HepG2 (cell line): ENCODE data around the gene NYNRIN. TPM values are rescaled to one million over a fixed set of nuclear protein-coding genes. Genes with fewer than 3 reads are reported as not detected.

Experiments used
- ATAC-seq: fragments of 200-7000 bp; cut with Tn5 transposase; 3 replicates; pipeline ENCODE4 v1.9.1; 2020; ENCODE audit warnings: mild to moderate bottlenecking, moderate library complexity
- BruUV-seq: library from RNA; stranded (reverse); fragments of 400-500 nt; replicated peaks from 2 replicates; lab custom pipeline; 2021; lab: Mats Ljungman, UMichigan
- CTCF ChIA-PET: fragments of 300-600 bp; formaldehyde crosslinking; extraction: SDS; loops from one replicate; lab custom pipeline; 2021; ENCODE audit warnings: low total read pairs, inconsistent platforms, low intra/inter-chr PET ratio; lab: Yijun Ruan, JAX
- POLR2A ChIA-PET: fragments of 350-600 bp; sonication (Branson Sonifier 250); formaldehyde crosslinking; loops from one replicate; lab custom pipeline; 2020; ENCODE audit warnings: antibody characterized with exemption, inconsistent platforms; lab: Yijun Ruan, JAX
- DNase-seq: peaks from one replicate; pipeline ENCODE4 v3.0.0-alpha.2; 2015; ENCODE audit warnings: low spot score
- FAIRE-seq: peaks from 3 replicates; lab custom pipeline; 2011; peaks lifted over from hg19 to GRCh38; lab: Jason Lieb, UNC
- H2AFZ ChIP-seq: one replicate; pipeline ENCODE4 v1.6.1; 2011; ENCODE audit warnings: low read length, inconsistent platforms
- H3K27ac ChIP-seq: fragments of 300-600 bp; 3 replicates; pipeline ENCODE4 v1.8.0; 2011; ENCODE audit warnings: mixed run types, mild to moderate bottlenecking, mixed read lengths, low read length, inconsistent platforms; ENCODE audit not compliant: insufficient read depth; ENCODE audit errors: extremely low read length
- H3K27me3 ChIP-seq, 2 experiments: fragments of 200-600 bp in 1 of 2; 2 replicates in 1 of 2; 3 replicates in 1 of 2; pipeline versions ENCODE4 v1.6.0 to v1.8.0; 2011; ENCODE audit warnings: low read length in 2 of 2, mild to moderate bottlenecking in 2 of 2, moderate library complexity in 2 of 2, inconsistent platforms in 1 of 2; ENCODE audit not compliant: insufficient read depth in 2 of 2, control insufficient read depth in 1 of 2
- H3K36me3 ChIP-seq, 2 experiments: fragments of 200-600 bp in 1 of 2; replicated peaks in 1 of 2; 2 replicates in 1 of 2; 3 replicates in 1 of 2; pipeline versions ENCODE4 v1.5.1 to v1.8.0; 2011; ENCODE audit warnings: low read length in 2 of 2, inconsistent platforms in 1 of 2; ENCODE audit not compliant: insufficient read depth in 2 of 2, control insufficient read depth in 1 of 2
- H3K4me1 ChIP-seq: 2 replicates; pipeline ENCODE4 v1.5.1; 2012; ENCODE audit warnings: low read length, inconsistent platforms; ENCODE audit not compliant: insufficient read depth
- H3K4me2 ChIP-seq: 2 replicates; pipeline ENCODE4 v1.6.0; 2011; ENCODE audit warnings: low read depth, low read length, inconsistent platforms
- H3K4me3 ChIP-seq, 3 experiments: fragments of 200-600 bp in 1 of 3; sonication (generic), shearing (Covaris generic) in 1 of 3; replicated peaks in 1 of 3; 2 replicates each; pipeline ENCODE4 v1.5.1; 2011 to 2016; ENCODE audit warnings: low read length in 3 of 3, inconsistent platforms in 2 of 3, low read depth in 2 of 3, mild to moderate bottlenecking in 2 of 3, control low read depth in 1 of 3, mixed read lengths in 1 of 3; ENCODE audit not compliant: insufficient read depth in 1 of 3
- H3K79me2 ChIP-seq: one replicate; pipeline ENCODE4 v1.6.1; 2011; ENCODE audit warnings: low read length, inconsistent platforms; ENCODE audit not compliant: insufficient read depth
- H3K9ac ChIP-seq: 2 replicates; pipeline ENCODE4 v1.6.0; 2011; ENCODE audit warnings: mild to moderate bottlenecking, low read depth, low read length, inconsistent platforms; ENCODE audit not compliant: insufficient read depth
- H3K9me3 ChIP-seq: 2 replicates; pipeline ENCODE4 v1.5.1; 2012; ENCODE audit warnings: mild to moderate bottlenecking, low read length
- H4K20me1 ChIP-seq: 2 replicates; pipeline ENCODE4 v1.6.0; 2011; ENCODE audit warnings: inconsistent platforms, mild to moderate bottlenecking, low read length, moderate library complexity; ENCODE audit not compliant: insufficient read depth
- CHD4 ChIP-seq: fragments of 200-600 bp; sonication (generic); IDR thresholded peaks from 2 replicates; pipeline ENCODE4 v1.7.0; 2017; ENCODE audit warnings: mild to moderate bottlenecking, low read length, borderline replicate concordance
- EZH2 ChIP-seq: conservative IDR thresholded peaks from 2 replicates; pipeline ENCODE4 v1.6.1; 2012; ENCODE audit warnings: mild to moderate bottlenecking, low read depth, low read length, moderate library complexity
- KDM1A ChIP-seq: IDR thresholded peaks from 2 replicates; pipeline ENCODE4 v1.6.1; 2016; ENCODE audit warnings: missing compliant biosample characterization
- MTF1 ChIP-seq: sonication (generic); formaldehyde crosslinking; IDR thresholded peaks from 2 replicates; pipeline ENCODE4 v1.5.0; 2020; ENCODE audit warnings: missing genetic modification reagents
- MXD4 ChIP-seq: IDR thresholded peaks from 2 replicates; pipeline ENCODE4 v1.6.1; 2016; ENCODE audit warnings: mild to moderate bottlenecking, missing biosample characterization, missing genetic modification reagents
- NRL ChIP-seq: sonication (generic); formaldehyde crosslinking; IDR thresholded peaks from 2 replicates; pipeline ENCODE4 v1.5.0; 2020; ENCODE audit warnings: missing genetic modification reagents, mild to moderate bottlenecking, moderate library complexity, borderline replicate concordance
- PAWR ChIP-seq: sonication (generic); formaldehyde crosslinking; IDR thresholded peaks from 2 replicates; pipeline ENCODE4 v1.4.0; 2020; ENCODE audit warnings: missing genetic modification reagents, mild to moderate bottlenecking, borderline replicate concordance
- SMC3 ChIP-seq: IDR thresholded peaks from 2 replicates; pipeline ENCODE4 v1.6.1; 2011; ENCODE audit warnings: low read length, improper control_type of control experiment
- XRCC5 ChIP-seq: fragments of 200-400 bp; formaldehyde crosslinking; optimal IDR thresholded peaks from 2 replicates; pipeline ENCODE3; 2017; ENCODE audit warnings: mild to moderate bottlenecking, low read length
- ZBTB39 ChIP-seq: sonication (generic); formaldehyde crosslinking; IDR thresholded peaks from 2 replicates; pipeline ENCODE4 v1.5.0; 2020; ENCODE audit warnings: missing genetic modification reagents
- ZFP62 ChIP-seq: sonication (generic); formaldehyde crosslinking; IDR thresholded peaks from 2 replicates; pipeline ENCODE4 v1.4.0; 2020; ENCODE audit warnings: missing genetic modification reagents
- ZMYM4 ChIP-seq: sonication (generic); formaldehyde crosslinking; IDR thresholded peaks from 2 replicates; pipeline ENCODE4 v1.8.1; 2023; ENCODE audit warnings: mild to moderate bottlenecking, missing genetic modification reagents
- ZNF274 ChIP-seq: sonication (generic); formaldehyde crosslinking; IDR thresholded peaks from 2 replicates; pipeline ENCODE4 v1.5.1; 2020; ENCODE audit warnings: mild to moderate bottlenecking, missing genetic modification reagents
- ZNF468 ChIP-seq: sonication (generic); formaldehyde crosslinking; IDR thresholded peaks from 2 replicates; pipeline ENCODE4 v1.8.0; 2022; ENCODE audit warnings: mild to moderate bottlenecking, moderate library complexity, missing genetic modification reagents
- ZNF558 ChIP-seq: sonication (generic); formaldehyde crosslinking; IDR thresholded peaks from 2 replicates; pipeline ENCODE4 v1.9.0; 2022; ENCODE audit warnings: mild to moderate bottlenecking, missing genetic modification reagents, borderline replicate concordance
- ZNF619 ChIP-seq: sonication (generic); formaldehyde crosslinking; IDR thresholded peaks from 2 replicates; pipeline ENCODE4 v1.4.0; 2020; ENCODE audit warnings: mild to moderate bottlenecking, missing genetic modification reagents
- ZNF816 ChIP-seq: sonication (generic); formaldehyde crosslinking; IDR thresholded peaks from 2 replicates; pipeline ENCODE4 v1.8.0; 2022; ENCODE audit warnings: missing genetic modification reagents, mild to moderate bottlenecking, borderline replicate concordance
- ZNF841 ChIP-seq: sonication (generic); formaldehyde crosslinking; IDR thresholded peaks from 2 replicates; pipeline ENCODE4 v1.8.1; 2023; ENCODE audit warnings: missing genetic modification reagents, borderline replicate concordance
- WGBS: methylation state at CpG from one replicate; pipeline ENCODE4 v1.1.6; 2017; ENCODE audit warnings: low lambda C conversion rate; 5-methylcytosine and 5-hydroxymethylcytosine counted together
- in situ Hi-C: cut with HindIII; loops from 2 replicates; pipeline ENCODE4 v1.10.0; 2017; ENCODE audit warnings: low pct_unique_long_range_greater_than_20kb; ENCODE audit not compliant: extremely low pct_ligation_motif_present
- intact Hi-C: fragments of 100-400 bp; cut with micrococcal nuclease; formaldehyde crosslinking; loops from one replicate; pipeline ENCODE4 v1.10.0; 2022; ENCODE audit not compliant: unreplicated experiment
- polyA plus RNA-seq, 8 experiments: library from polyadenylated mRNA; depleted of rRNA in 3 of 8; stranded (reverse) in 7 of 8; unstranded in 1 of 8; fragments of >200 nt; fragmentation: Illumina TruSeq in 4 of 8; extraction: Trizol in 4 of 8; gene quantifications; 2 replicates each; pipeline versions ENCODE4 v1.2.1 to v1.2.3, GENCODE V29; 2011 to 2016; ENCODE audit warnings: low read depth in 4 of 8, missing spikeins in 1 of 8, mixed read lengths in 1 of 8; ENCODE audit not compliant: insufficient read depth in 1 of 8
- total RNA-seq, 5 experiments: library from RNA; depleted of rRNA; stranded (reverse); fragments of >200 nt; fragmentation: Illumina TruSeq; extraction: Trizol; gene quantifications; 2 replicates each; pipeline ENCODE4 v1.2.3, GENCODE V29; 2016; ENCODE audit warnings: low read depth in 1 of 5

NYNRIN gene
- total and polyA plus RNA-seq, 2 of the 13 experiments (the other 11 are each of a cell fraction or from before 2014, with no cell fraction given): 0.63 to 1.1 TPM

GRCh38 chr14:24379907-24380730 lies 18.7 kb upstream of the NYNRIN start:
- no peaks in the 10 kb centered on the region for H3K79me2 ChIP-seq
- 49% methylated on average over 15 of the region's 15 CpGs for WGBS
- DNase-seq (no peak), ATAC-seq (no peak), FAIRE-seq (no peak)
- no peak overlapping the region for H2AFZ ChIP-seq
- TF ChIP-seq ZBTB39: 0 out of 2 replicates have a peak, but pooled peaks have one; percentile 41
- no peak for TF ChIP-seq ZNF841 (CRISPR knock-in tag)
- no peak for TF ChIP-seq CHD4
- TF ChIP-seq ZNF619 (CRISPR knock-in tag): no peak
- 0 out of 2 replicates have a peak, but pooled peaks have one; percentile 25 for TF ChIP-seq EZH2
- no peak for TF ChIP-seq ZFP62
- no peak for TF ChIP-seq ZNF558 (CRISPR knock-in tag)
- TF ChIP-seq MXD4 (CRISPR knock-in tag): no peak
- 0 out of 2 replicates have a peak, but pooled peaks have one; percentile 71 for TF ChIP-seq PAWR (CRISPR knock-in tag)
- TF ChIP-seq SMC3: no peak
- no peak for TF ChIP-seq MTF1 (CRISPR knock-in tag)
- TF ChIP-seq ZNF468 (CRISPR knock-in tag): no peak
- 0 out of 2 replicates have a peak, but pooled peaks have one; percentile 40 for TF ChIP-seq ZNF274 (CRISPR knock-in tag)
- TF ChIP-seq NRL (CRISPR knock-in tag): 0 out of 2 replicates have a peak, but pooled peaks have one; percentile 49
- no peak for TF ChIP-seq ZNF816 (CRISPR knock-in tag)
- TF ChIP-seq ZMYM4 (CRISPR knock-in tag): no peak
- TF ChIP-seq XRCC5: no peak
- no peak for TF ChIP-seq KDM1A
- H3K4me1 ChIP-seq: peaks cover 14% of the 10 kb centered on the region
- no peaks in the 10 kb centered on the region for H3K36me3 ChIP-seq
- no peaks in the 10 kb centered on the region for H3K9me3 ChIP-seq
- H4K20me1 ChIP-seq: no peaks in the 10 kb centered on the region
- H3K4me3 ChIP-seq: no peak overlapping the region
- H3K9ac ChIP-seq: no peak overlapping the region
- H3K27ac ChIP-seq: no peak overlapping the region
- CTCF ChIA-PET: no interaction called here
- POLR2A ChIA-PET: interaction anchor here (1.2 to 2.0 kb wide), 2 partner anchors 14 to 50 kb away, joined by 4 to 10 read pairs; partner anchors contain the start of genes CBLN3 and KHNYN
- no peak overlapping the region for H3K4me2 ChIP-seq
- in situ Hi-C loops (no loop called here), intact Hi-C loops (no loop called here)
- peaks cover 7 to 57% of the 10 kb centered on the region in 2 experiments; a peak in 4 of 5 replicates for H3K27me3 ChIP-seq
- no TSS peak for BruUV-seq
